Aorta (tissue), 5 donors: ENCODE results near the gene GJA1. TPM values are rescaled to one million over a fixed set of nuclear protein-coding genes. Genes with fewer than 3 reads are reported as not detected.

Experiments used
- ATAC-seq: fragments of 200-7000 bp; cut with Tn5 transposase; one replicate; pipeline ENCODE4 v1.9.1; 2022; ENCODE audit warnings: moderate library complexity; ENCODE audit not compliant: low FRiP score
- DNase-seq, 2 donors: peaks; one replicate each; pipeline ENCODE4 v3.0.0-alpha.2; 2020
- H3K27ac ChIP-seq, 2 donors: one replicate each; pipeline ENCODE4 v1.5.1; 2013; ENCODE audit warnings: low read length in 2 of 2, mild to moderate bottlenecking in 2 of 2, moderate library complexity in 2 of 2, control low read depth in 1 of 2, inconsistent platforms in 1 of 2, low read depth in 1 of 2
- H3K27me3 ChIP-seq, 2 donors: one replicate each; pipeline ENCODE4 v1.6.1; 2013; ENCODE audit warnings: control low read depth in 1 of 2, low read length in 1 of 2, mild to moderate bottlenecking in 1 of 2, moderate library complexity in 1 of 2; ENCODE audit not compliant: insufficient read depth in 2 of 2, control insufficient read depth in 1 of 2
- H3K36me3 ChIP-seq, 2 donors: one replicate each; pipeline ENCODE4 v1.6.1; 2013; ENCODE audit warnings: control low read depth in 1 of 2, low read length in 1 of 2, mild to moderate bottlenecking in 1 of 2; ENCODE audit not compliant: insufficient read depth in 2 of 2, control insufficient read depth in 1 of 2
- H3K4me1 ChIP-seq, 2 donors: one replicate each; pipeline ENCODE4 v1.6.1; 2013; ENCODE audit warnings: low read length in 2 of 2, control low read depth in 1 of 2, mild to moderate bottlenecking in 1 of 2, moderate library complexity in 1 of 2; ENCODE audit not compliant: insufficient read depth in 2 of 2, control insufficient read depth in 1 of 2
- H3K4me3 ChIP-seq, 2 donors: one replicate each; pipeline ENCODE4 v1.5.1; 2013; ENCODE audit warnings: low read length in 2 of 2, control low read depth in 1 of 2, mild to moderate bottlenecking in 1 of 2
- H3K9me3 ChIP-seq: one replicate; pipeline ENCODE4 v1.6.1; 2013; ENCODE audit warnings: mild to moderate bottlenecking, low read length; ENCODE audit not compliant: control insufficient read depth
- WGBS, 2 donors: extraction: QIAGEN DNeasy Blood & Tissue Kit; methylation state at CpG; one replicate each; pipeline ENCODE4 v1.1.7; 2013; 5-methylcytosine and 5-hydroxymethylcytosine counted together
- intact Hi-C, 2 donors: fragments of 100-400 bp; cut with DNase I; formaldehyde crosslinking; loops; one replicate each; pipeline versions ENCODE4 v1.14.2 to v1.15.0; 2022
- polyA plus RNA-seq, 2 donors: library from polyadenylated mRNA; stranded (reverse); fragments of 200-250 nt; gene quantifications; one replicate each; pipeline ENCODE4 v1.2.3, GENCODE V29; 2013
- total RNA-seq, 2 donors: library from RNA; stranded (reverse); fragmentation: NEBNext Ultra II Directional; extraction: Animal tissue kit (Norgen Biotek cat#: 25700); gene quantifications; one replicate each; pipeline ENCODE4 v1.2.1, GENCODE V29; 2021
- donor health status: healthy with polysubstance abuse.
- donor health status: Bipolar disorder and iron deficiency.
- donor health status: DM: no; HTN: no; CAD: no.
- donor health status: DM: no; HTN: no; CAD: no.
- donor health status: DM: yes; HTN: yes; CAD: no.

Gene GJA1
- total and polyA plus RNA-seq, 4 donors, result 168 to 213 (median 184) TPM

DNA sequence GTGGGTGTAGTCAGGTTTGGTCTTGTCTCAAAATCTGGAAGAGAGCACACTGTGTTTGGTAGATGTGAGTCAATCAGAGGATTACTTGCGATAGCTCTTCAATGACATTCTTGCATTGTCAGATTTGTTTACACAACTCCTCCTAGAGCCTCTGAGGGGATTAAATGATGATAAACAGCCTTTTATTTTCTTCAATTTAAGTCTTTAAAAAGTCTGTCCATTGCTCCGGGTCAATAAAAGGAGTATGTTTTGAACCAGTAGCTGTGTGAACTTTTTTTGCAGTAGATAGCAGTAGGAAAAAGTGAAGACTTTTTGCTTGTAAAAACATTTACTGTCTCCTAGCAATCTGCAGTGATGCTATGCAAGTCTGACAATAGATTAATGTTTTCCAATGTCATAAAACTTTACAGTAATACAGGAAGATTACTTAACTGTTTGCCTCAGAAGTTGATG, 49.9 kb downstream of the GJA1 start:
- intact Hi-C loops, result no loop called here
- no peak for DNase-seq
- Histone ChIP-seq H3K9me3 (no peaks in the 10 kb centered on the region), H3K27me3 (no peaks in the 10 kb centered on the region), H3K36me3 (no peaks in the 10 kb centered on the region), H3K27ac (no peak overlapping the region), H3K4me1 (no peaks in the 10 kb centered on the region), H3K4me3 (no peak overlapping the region)
- no peak for ATAC-seq
- 64 to 67% methylated on average over 2 of the region's 2 CpGs for WGBS, 2 donors

- ATAC-seq (no peak), DNase-seq (no peak)
- Histone ChIP-seq H3K4me3 (no peak overlapping the region), H3K36me3 (no peaks in the 10 kb centered on the region), H3K27me3 (no peaks in the 10 kb centered on the region), H3K9me3 (no peaks in the 10 kb centered on the region), H3K4me1 (peaks cover 5 to 7% of the 10 kb centered on the region in 2 donors), H3K27ac (peak overlapping the region; percentile 90 to 92)
- 89 to 92% methylated on average over 1 of the region's 1 CpG for WGBS, 2 donors
- intact Hi-C loops, result loop anchor here (10.0 kb wide), 2 partner anchors 47 to 53 kb away; no protein-coding TSS in a partner anchor
Observed at GRCh38 chr6:121491576-121491975, 56.1 kb downstream of the GJA1 start.

- no peaks in the 10 kb centered on the region for H3K9me3 ChIP-seq
- DNase-seq, result no peak
- intact Hi-C loops, result loop anchor here (2.0 to 10.0 kb wide), 3 partner anchors 48 to 56 kb away; no protein-coding TSS in a partner anchor
- H3K36me3 ChIP-seq, result no peaks in the 10 kb centered on the region
- 3 to 5% methylated on average over 1 of the region's 1 CpG for WGBS, 2 donors
- H3K4me1 ChIP-seq, result peaks cover 5 to 7% of the 10 kb centered on the region in 2 donors
- H3K4me3 ChIP-seq, result no peak overlapping the region
- peak overlapping the region; percentile 69 to 90 for H3K27ac ChIP-seq
- no peaks in the 10 kb centered on the region for H3K27me3 ChIP-seq
- no peak for ATAC-seq
Observed at GRCh38 chr6:121492536-121492935, 57.1 kb downstream of the GJA1 start.

DNA sequence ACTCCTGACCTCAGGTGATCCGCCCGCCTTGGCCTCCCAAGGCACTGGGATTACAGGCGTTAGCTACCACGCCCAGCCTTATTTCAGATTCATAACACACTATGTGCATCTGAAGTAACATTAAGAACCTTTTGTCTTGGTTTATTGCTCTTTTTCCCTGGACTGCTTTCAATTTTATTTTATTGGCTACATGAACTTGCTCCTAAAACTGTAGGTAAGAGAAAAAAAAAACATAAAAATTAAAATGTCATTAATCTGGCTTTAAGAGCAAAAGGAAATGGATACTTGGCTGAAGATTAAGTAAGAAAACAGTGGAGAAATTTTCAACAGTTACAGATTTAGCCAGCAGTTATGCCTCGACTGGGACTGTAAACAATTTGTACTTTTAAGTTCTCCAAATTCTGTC, 62.5 kb downstream of the GJA1 start:
- ATAC-seq (peak; percentile 76), DNase-seq (no peak)
- WGBS, 2 donors, result 20 to 23% methylated on average over 5 of the region's 5 CpGs
- H3K4me1 ChIP-seq, result no peaks in the 10 kb centered on the region
- H3K27ac ChIP-seq, result peak overlapping the region; percentile 38 to 67
- intact Hi-C loops, result loop anchor here (10.0 kb wide), 2 partner anchors 47 to 53 kb away; no protein-coding TSS in a partner anchor
- no peaks in the 10 kb centered on the region for H3K36me3 ChIP-seq
- no peaks in the 10 kb centered on the region for H3K27me3 ChIP-seq
- H3K4me3 ChIP-seq, result no peak overlapping the region
- no peaks in the 10 kb centered on the region for H3K9me3 ChIP-seq

GRCh38 chr6:121498481-121499276, 63.2 kb downstream of the GJA1 start:
- Histone ChIP-seq H3K27ac (peak overlapping the region in 1 of 2 donors; percentile 86), H3K4me3 (no peak overlapping the region), H3K36me3 (no peaks in the 10 kb centered on the region), H3K9me3 (no peaks in the 10 kb centered on the region), H3K4me1 (peaks cover 0 to under 1% of the 10 kb centered on the region in 2 donors), H3K27me3 (no peaks in the 10 kb centered on the region)
- no peak for DNase-seq
- intact Hi-C loops, result loop anchor here (10.0 kb wide), 2 partner anchors 46 to 54 kb away; no protein-coding TSS in a partner anchor
- peak; percentile 49 for ATAC-seq
- 42 to 48% methylated on average over 12 of the region's 12 CpGs for WGBS, 2 donors

Other genes starting within 250 kb of the GJA1 start
- gene TBC1D32, start 101.2 kb upstream of the GJA1 start, total RNA-seq, result 1 to 10 TPM; 4.5 to 7.5 TPM
- 1 to 10 TPM in 1 of 2 donors, under 1 TPM in 1; 0.13 to 2.0 TPM for gene TBC1D32, start 101.2 kb upstream of the GJA1 start, polyA plus RNA-seq